Activated CD4-positive, alpha-beta memory T cell treated with anti-CD3 and anti-CD28 coated beads, Interleukin-2, amount 10 ng/mL, durations not matched to agents 7 days and 5 days (primary cell): ENCODE data around the gene FAM193B. TPM values are rescaled to one million over a fixed set of nuclear protein-coding genes. Genes with fewer than 3 reads are reported as not detected.

ENCODE experiments used
- CTCF ChIA-PET: fragments of 350-600 bp; sonication (Branson Sonifier 250); formaldehyde crosslinking; loops from one replicate; lab custom pipeline; 2021; ENCODE audit warnings: antibody characterized with exemption, inconsistent platforms; lab: Charles Lee
- POLR2A ChIA-PET: fragments of 350-600 bp; sonication (Branson Sonifier 250); formaldehyde crosslinking; loops from one replicate; lab custom pipeline; 2021; ENCODE audit warnings: antibody characterized with exemption; lab: Charles Lee
- DNase-seq: peaks from one replicate; pipeline ENCODE4 v3.0.0-alpha.2; 2020
- H3K27ac Mint-ChIP-seq: one replicate; pipeline ENCODE4 v1.8.0; 2021; ENCODE audit warnings: mild to moderate bottlenecking, mixed read lengths
- H3K27me3 Mint-ChIP-seq: one replicate; pipeline ENCODE4 v1.8.0; 2021; ENCODE audit warnings: mixed read lengths
- H3K36me3 Mint-ChIP-seq: one replicate; pipeline ENCODE4 v1.8.0; 2021; ENCODE audit warnings: low read depth, mixed read lengths
- H3K4me1 Mint-ChIP-seq: one replicate; pipeline ENCODE4 v1.8.0; 2021; ENCODE audit warnings: mixed read lengths
- H3K4me3 Mint-ChIP-seq: one replicate; pipeline ENCODE4 v1.8.0; 2021; ENCODE audit warnings: mild to moderate bottlenecking, mixed read lengths
- H3K9me3 Mint-ChIP-seq: one replicate; pipeline ENCODE4 v1.8.0; 2021; ENCODE audit warnings: mixed read lengths
- total RNA-seq, 2 experiments: library from RNA; stranded (reverse); gene quantifications; one replicate each; pipeline ENCODE4 v1.2.3, GENCODE V29; 2021

The FAM193B gene
- total RNA-seq, 2 experiments from 2014 or later: 110 to 112 TPM

DNA sequence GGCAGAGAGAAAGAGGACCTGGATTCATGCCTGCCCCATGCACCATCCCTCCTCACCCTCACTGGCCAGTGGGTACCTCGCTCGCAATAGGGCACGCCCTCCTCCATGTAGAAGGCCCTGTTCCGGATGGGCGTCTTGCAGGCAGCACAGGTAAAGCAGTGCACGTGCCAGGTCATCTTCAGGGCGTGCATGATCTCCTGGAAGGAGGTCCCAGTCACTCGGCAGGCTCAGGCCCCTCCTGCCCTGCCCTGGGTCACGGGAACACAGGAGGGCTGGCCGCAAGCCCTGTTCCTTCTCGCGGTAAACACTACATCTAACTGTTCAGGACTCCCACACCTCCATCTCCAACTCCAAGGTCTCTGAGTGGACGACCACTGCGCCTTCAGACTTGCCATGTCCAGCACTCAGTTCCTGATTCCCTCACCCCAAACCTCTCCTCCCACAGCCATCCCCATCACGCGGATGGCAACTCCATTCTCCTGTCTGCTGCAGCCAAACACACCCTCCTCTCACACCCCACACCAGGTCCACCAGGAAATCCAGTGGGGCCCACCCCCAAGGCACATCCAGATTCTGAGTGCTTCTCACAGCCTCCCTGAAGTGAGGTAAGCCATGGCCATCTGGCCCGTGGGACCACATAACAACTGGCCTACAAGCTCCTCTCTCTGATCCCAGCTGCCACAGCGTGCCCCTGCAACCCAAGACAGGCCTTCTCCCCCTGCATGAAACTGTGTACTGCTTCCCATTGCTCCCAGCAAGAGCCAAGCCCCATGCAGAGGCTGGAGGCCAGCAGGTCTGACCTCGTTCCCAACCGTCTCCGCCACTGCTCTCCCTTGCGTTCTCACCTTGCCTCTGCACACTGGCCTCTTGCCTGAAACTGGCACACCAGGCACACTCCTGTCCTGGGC is 70.1 kb downstream of the FAM193B start:
- ChIA-PET CTCF (no interaction called here), POLR2A (no interaction called here)
- Mint-ChIP-seq H3K4me1 (peaks cover 9% of the 10 kb centered on the region), H3K27me3 (no peaks in the 10 kb centered on the region), H3K36me3 (peaks cover 26% of the 10 kb centered on the region), H3K9me3 (no peaks in the 10 kb centered on the region), H3K4me3 (no peak overlapping the region), H3K27ac (no peak overlapping the region)
- no peak for DNase-seq

DNA sequence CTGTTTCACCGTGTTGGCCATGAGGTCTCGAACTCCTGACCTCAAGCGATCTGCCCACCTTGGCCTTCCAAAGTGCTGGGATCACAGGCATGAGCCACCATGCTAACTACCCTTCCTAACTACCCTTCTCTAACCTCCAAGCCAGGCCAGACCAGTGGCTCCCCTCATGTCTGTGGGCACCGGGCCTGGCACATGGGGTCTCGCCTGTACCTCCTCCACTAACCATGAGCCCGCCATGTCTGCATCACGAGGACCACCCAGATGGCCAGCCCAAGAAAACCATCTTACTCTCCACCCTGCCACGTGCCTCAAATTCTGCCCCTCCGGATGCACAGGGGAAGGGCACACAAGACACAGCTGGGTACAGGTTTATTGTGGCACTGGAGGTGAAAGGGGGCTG is 71.3 kb downstream of the FAM193B start:
- Mint-ChIP-seq H3K9me3 (no peaks in the 10 kb centered on the region), H3K27me3 (no peaks in the 10 kb centered on the region), H3K4me1 (peaks cover 20% of the 10 kb centered on the region), H3K4me3 (no peak overlapping the region), H3K36me3 (peaks cover 24% of the 10 kb centered on the region), H3K27ac (no peak overlapping the region)
- DNase-seq: no peak
- ChIA-PET CTCF (interaction anchor here (1.5 kb wide), 1 partner anchor 26 kb away, joined by 3 read pairs; no protein-coding TSS in a partner anchor), POLR2A (no interaction called here)

- Mint-ChIP-seq H3K4me1 (peaks cover 20% of the 10 kb centered on the region), H3K27me3 (no peaks in the 10 kb centered on the region), H3K27ac (no peak overlapping the region), H3K4me3 (no peak overlapping the region), H3K36me3 (peaks cover 20% of the 10 kb centered on the region), H3K9me3 (no peaks in the 10 kb centered on the region)
- POLR2A ChIA-PET: no interaction called here
- no peak for DNase-seq
- CTCF ChIA-PET: interaction anchor here (0.7 to 1.5 kb wide), 3 partner anchors 14 to 249 kb away, joined by 3 read pairs; no protein-coding TSS in a partner anchor
Observed at GRCh38 chr5:177482359-177482795, 72.0 kb downstream of the FAM193B start.

- CTCF ChIA-PET: interaction anchor here (1.1 to 1.4 kb wide), 2 partner anchors 76 to 170 kb away, joined by 3 read pairs; no protein-coding TSS in a partner anchor
- Mint-ChIP-seq H3K9me3 (no peaks in the 10 kb centered on the region), H3K27me3 (peaks cover 9% of the 10 kb centered on the region), H3K36me3 (peaks cover 9% of the 10 kb centered on the region), H3K27ac (peak overlapping the region; percentile 42), H3K4me1 (peaks cover 30% of the 10 kb centered on the region), H3K4me3 (no peak overlapping the region)
- no peak for DNase-seq
- POLR2A ChIA-PET: no interaction called here
Observed at GRCh38 chr5:177479774-177480173, 74.6 kb downstream of the FAM193B start.

- peak; percentile 39 for DNase-seq
- H3K36me3 Mint-ChIP-seq: peaks cover 6% of the 10 kb centered on the region
- H3K4me1 Mint-ChIP-seq: peaks cover 34% of the 10 kb centered on the region
- H3K9me3 Mint-ChIP-seq: no peaks in the 10 kb centered on the region
- H3K4me3 Mint-ChIP-seq: no peak overlapping the region
- H3K27ac Mint-ChIP-seq: peak overlapping the region; percentile 82
- CTCF ChIA-PET: interaction anchor here (0.9 to 2.5 kb wide), 6 partner anchors 14 to 169 kb away, joined by 3 to 9 read pairs (median 4); no protein-coding TSS in a partner anchor
- H3K27me3 Mint-ChIP-seq: peaks cover 17% of the 10 kb centered on the region
- POLR2A ChIA-PET: interaction anchor here (1.4 kb wide), 1 partner anchor 18 kb away, joined by 5 read pairs; the partner anchor contains the start of gene PDLIM7
Observed at GRCh38 chr5:177478711-177479646, 75.4 kb downstream of the FAM193B start.

- H3K4me1 Mint-ChIP-seq: peaks cover 36% of the 10 kb centered on the region
- H3K4me3 Mint-ChIP-seq: no peak overlapping the region
- H3K36me3 Mint-ChIP-seq: peaks cover 4% of the 10 kb centered on the region
- CTCF ChIA-PET: interaction anchor here (0.9 to 2.5 kb wide), 5 partner anchors 15 to 87 kb away, joined by 3 to 9 read pairs (median 4); no protein-coding TSS in a partner anchor
- peaks cover 19% of the 10 kb centered on the region for H3K27me3 Mint-ChIP-seq
- POLR2A ChIA-PET: interaction anchor here (0.8 to 1.4 kb wide), 2 partner anchors 18 to 19 kb away, joined by 3 to 5 read pairs; partner anchors contain the start of gene PDLIM7
- H3K9me3 Mint-ChIP-seq: no peaks in the 10 kb centered on the region
- DNase-seq: no peak
- H3K27ac Mint-ChIP-seq: no peak overlapping the region
Observed at GRCh38 chr5:177477701-177478477, 76.5 kb downstream of the FAM193B start.

DNA sequence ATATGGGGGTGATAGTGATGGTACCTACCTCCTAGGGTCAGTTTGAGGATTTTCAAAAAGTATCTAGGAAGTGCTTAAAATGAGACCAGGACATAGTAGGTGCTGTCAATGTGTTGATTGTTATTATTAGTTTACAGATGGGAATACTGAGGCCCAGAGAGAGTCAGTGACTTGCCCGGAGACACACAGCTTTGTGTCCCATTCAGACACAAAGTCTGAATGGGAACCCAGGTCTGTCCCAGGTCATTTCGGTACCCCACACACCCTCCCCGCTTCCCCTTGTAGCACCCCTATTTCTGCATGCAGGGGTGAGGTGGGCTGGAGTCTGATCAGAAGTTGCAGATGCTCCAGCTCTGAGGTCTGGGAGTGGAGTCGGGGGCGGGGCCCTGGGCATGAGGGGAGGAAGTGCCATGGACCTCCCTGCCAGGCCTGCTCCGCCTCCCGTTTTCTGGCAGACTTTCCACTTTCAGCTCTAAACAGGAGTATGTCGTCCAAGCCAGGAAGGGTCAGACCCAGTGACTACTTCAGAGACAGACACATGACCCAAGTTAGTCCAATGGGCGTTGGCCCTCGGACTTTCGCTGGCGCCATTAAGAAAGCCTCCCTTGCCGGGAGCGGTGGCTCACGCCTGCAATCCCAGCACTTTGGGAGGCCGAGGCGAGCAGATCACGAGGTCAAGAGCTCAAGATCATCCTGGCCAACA is 77.7 kb downstream of the FAM193B start:
- peaks cover 4% of the 10 kb centered on the region for H3K36me3 Mint-ChIP-seq
- no peak for DNase-seq
- no peak overlapping the region for H3K27ac Mint-ChIP-seq
- H3K9me3 Mint-ChIP-seq: no peaks in the 10 kb centered on the region
- CTCF ChIA-PET: interaction anchor here (1.3 to 2.5 kb wide), 2 partner anchors 16 to 21 kb away, joined by 5 to 9 read pairs; no protein-coding TSS in a partner anchor
- no peak overlapping the region for H3K4me3 Mint-ChIP-seq
- peaks cover 23% of the 10 kb centered on the region for H3K27me3 Mint-ChIP-seq
- peaks cover 41% of the 10 kb centered on the region for H3K4me1 Mint-ChIP-seq
- POLR2A ChIA-PET: interaction anchor here (0.8 to 1.1 kb wide), 2 partner anchors 31 to 38 kb away, joined by 3 read pairs; no protein-coding TSS in a partner anchor

- no peak overlapping the region for H3K27ac Mint-ChIP-seq
- H3K36me3 Mint-ChIP-seq: peaks cover 4% of the 10 kb centered on the region
- no peak for DNase-seq
- CTCF ChIA-PET: interaction anchor here (0.6 to 1.3 kb wide), 3 partner anchors 20 to 81 kb away, joined by 3 to 5 read pairs (median 3); no protein-coding TSS in a partner anchor
- peaks cover 23% of the 10 kb centered on the region for H3K27me3 Mint-ChIP-seq
- peaks cover 47% of the 10 kb centered on the region for H3K4me1 Mint-ChIP-seq
- no peak overlapping the region for H3K4me3 Mint-ChIP-seq
- POLR2A ChIA-PET: interaction anchor here (0.8 to 1.1 kb wide), 2 partner anchors 30 to 39 kb away, joined by 3 read pairs; no protein-coding TSS in a partner anchor
- no peaks in the 10 kb centered on the region for H3K9me3 Mint-ChIP-seq
Observed at GRCh38 chr5:177475563-177476427, 78.6 kb downstream of the FAM193B start.

DNA sequence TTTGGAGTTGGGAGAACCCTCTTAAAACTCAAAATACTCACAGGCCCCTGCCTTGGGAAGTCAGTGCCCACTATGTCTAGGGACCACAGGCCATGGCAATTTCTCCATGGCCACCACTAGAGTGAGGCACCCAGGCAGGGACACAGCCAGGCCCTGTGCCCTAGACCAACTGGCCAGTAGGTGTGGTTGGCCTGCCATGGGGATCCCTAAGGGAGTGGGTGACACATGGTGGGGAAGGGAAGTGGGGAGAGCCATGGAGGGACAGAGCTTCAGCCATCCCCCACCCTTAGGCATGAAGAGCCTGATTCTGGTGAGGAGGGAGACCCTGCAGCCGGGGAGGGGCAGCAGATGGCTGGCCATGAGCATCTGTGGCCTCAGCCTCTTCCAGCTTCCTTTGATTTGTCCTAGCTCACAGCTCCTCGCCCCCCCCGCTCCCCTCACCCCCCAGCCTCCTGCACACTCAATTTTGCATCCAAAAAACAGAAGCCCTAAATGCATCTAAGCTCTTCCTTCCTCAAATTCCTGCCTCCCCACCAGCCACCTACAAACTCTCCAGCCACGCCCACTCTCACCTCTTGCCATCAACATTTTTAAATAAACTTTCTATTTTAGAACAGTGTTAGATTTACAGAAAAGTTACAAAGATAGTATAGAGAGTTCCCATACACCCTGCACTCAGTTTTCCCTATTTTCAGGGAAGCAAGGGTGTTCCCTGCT is 79.4 kb downstream of the FAM193B start:
- peaks cover 49% of the 10 kb centered on the region for H3K4me1 Mint-ChIP-seq
- CTCF ChIA-PET: interaction anchor here (0.7 kb wide), 1 partner anchor 21 kb away, joined by 3 read pairs; no protein-coding TSS in a partner anchor

GRCh38 chr5:177474002-177474476 is 80.3 kb downstream of the FAM193B start:
- H3K4me3 Mint-ChIP-seq: peak overlapping the region; percentile 68
- CTCF ChIA-PET: no interaction called here
- H3K4me1 Mint-ChIP-seq: peaks cover 39% of the 10 kb centered on the region
- peaks cover 25% of the 10 kb centered on the region for H3K27me3 Mint-ChIP-seq
- no peak overlapping the region for H3K27ac Mint-ChIP-seq
- DNase-seq: no peak
- no peaks in the 10 kb centered on the region for H3K9me3 Mint-ChIP-seq
- no peaks in the 10 kb centered on the region for H3K36me3 Mint-ChIP-seq
- POLR2A ChIA-PET: interaction anchor here (0.8 to 1.7 kb wide), 2 partner anchors 19 to 22 kb away, joined by 3 to 4 read pairs; no protein-coding TSS in a partner anchor

More for the DNA sequence above, 79.4 kb downstream of the FAM193B start:
- no peak for DNase-seq
- POLR2A ChIA-PET: interaction anchor here (0.8 to 1.7 kb wide), 2 partner anchors 18 to 22 kb away, joined by 3 to 4 read pairs; no protein-coding TSS in a partner anchor
- H3K36me3 Mint-ChIP-seq: peaks cover 4% of the 10 kb centered on the region
- H3K9me3 Mint-ChIP-seq: no peaks in the 10 kb centered on the region
- peak overlapping the region; percentile 32 for H3K4me3 Mint-ChIP-seq
- H3K27ac Mint-ChIP-seq: no peak overlapping the region
- H3K27me3 Mint-ChIP-seq: peaks cover 25% of the 10 kb centered on the region
